K562 (cell line): Measurements from ENCODE around the gene MTREX. TPM values are rescaled to one million over a fixed set of nuclear protein-coding genes. Genes with fewer than 3 reads are reported as not detected.

Experiments
- ATAC-seq: fragments of 200-7000 bp; cut with Tn5 transposase; 3 replicates; pipeline ENCODE4 v1.9.1; 2020; ENCODE audit warnings: moderate library complexity
- BruUV-seq: library from RNA; stranded (reverse); fragments of 400-500 nt; replicated peaks from 2 replicates; lab custom pipeline; 2021; lab: Mats Ljungman, UMichigan
- CTCF ChIA-PET: fragments of 300-600 bp; formaldehyde crosslinking; extraction: SDS; loops from one replicate; lab custom pipeline; 2021; ENCODE audit warnings: low intra/inter-chr PET ratio; lab: Yijun Ruan, JAX
- POLR2A ChIA-PET: fragments of 300-600, 350-650 bp; sonication (Branson Sonifier 250); formaldehyde crosslinking; extraction: SDS; loops from one replicate; lab custom pipeline; 2021; ENCODE audit warnings: antibody characterized with exemption, inconsistent platforms; lab: Yijun Ruan, JAX
- DNase-seq, 4 experiments: peaks; one replicate each; pipeline versions ENCODE4 v3.0.0 to v3.0.0-alpha.2; 2011 to 2018; ENCODE audit warnings: low spot score in 3 of 4, mixed read lengths in 3 of 4; ENCODE audit errors: extremely low read depth in 1 of 4
- FAIRE-seq: peaks from 2 replicates; lab custom pipeline; 2011; peaks lifted over from hg19 to GRCh38; lab: Jason Lieb, UNC
- H2AFZ ChIP-seq: 2 replicates; pipeline ENCODE4 v1.6.0; 2011; ENCODE audit warnings: low read depth, low read length, control low read depth, inconsistent platforms
- H3K27ac ChIP-seq: fragments of 200-600 bp; 3 replicates; pipeline ENCODE4 v1.8.0; 2011; ENCODE audit warnings: low read depth, mild to moderate bottlenecking, control low read depth, inconsistent platforms, low read length, moderate library complexity, mixed read lengths; ENCODE audit errors: extremely low read depth
- H3K27me3 ChIP-seq, 2 experiments: fragments of 300-600 bp in 1 of 2; 2 replicates in 1 of 2; 3 replicates in 1 of 2; pipeline versions ENCODE4 v1.6.0 to v1.8.0; 2011; ENCODE audit warnings: inconsistent platforms in 2 of 2, low read length in 2 of 2, mild to moderate bottlenecking in 1 of 2, mixed read lengths in 1 of 2, moderate library complexity in 1 of 2; ENCODE audit not compliant: control insufficient read depth in 2 of 2, insufficient read depth in 2 of 2
- H3K36me3 ChIP-seq: fragments of 300-600 bp; 3 replicates; pipeline ENCODE4 v1.8.0; 2011; ENCODE audit warnings: mild to moderate bottlenecking, low read length, inconsistent platforms; ENCODE audit not compliant: control insufficient read depth, insufficient read depth
- H3K4me1 ChIP-seq, 2 experiments: fragments of 200-600 bp in 1 of 2; replicated peaks in 1 of 2; 2 replicates in 1 of 2; 3 replicates in 1 of 2; pipeline versions ENCODE4 v1.5.1 to v1.8.0; 2011; ENCODE audit warnings: inconsistent platforms in 2 of 2, low read length in 2 of 2, mild to moderate bottlenecking in 1 of 2, mixed read lengths in 1 of 2, moderate library complexity in 1 of 2; ENCODE audit not compliant: control insufficient read depth in 2 of 2, insufficient read depth in 2 of 2
- H3K4me2 ChIP-seq: 2 replicates; pipeline ENCODE4 v1.6.1; 2011; ENCODE audit warnings: low read length, control low read depth, inconsistent platforms, mixed read lengths; ENCODE audit not compliant: insufficient read depth
- H3K4me3 ChIP-seq: fragments of 200-600 bp; sonication (generic), shearing (Covaris generic); 2 replicates; pipeline ENCODE4 v1.5.1; 2016; ENCODE audit warnings: control low read depth, inconsistent platforms
- H3K79me2 ChIP-seq: fragments of 200-600 bp; 3 replicates; pipeline ENCODE4 v1.8.0; 2011; ENCODE audit warnings: low read length, inconsistent platforms; ENCODE audit not compliant: control insufficient read depth, insufficient read depth
- H3K9ac ChIP-seq, 2 experiments: 2 replicates each; pipeline versions ENCODE4 v1.6.0 to v1.6.1; 2011; ENCODE audit warnings: low read depth in 2 of 2, low read length in 2 of 2, control low read depth in 1 of 2, inconsistent platforms in 1 of 2, mild to moderate bottlenecking in 1 of 2, mixed read lengths in 1 of 2; ENCODE audit not compliant: insufficient read depth in 1 of 2
- H3K9me1 ChIP-seq: one replicate; pipeline ENCODE4 v1.6.0; 2011; ENCODE audit warnings: inconsistent platforms, mild to moderate bottlenecking, low read length, moderate library complexity; ENCODE audit not compliant: control insufficient read depth, insufficient read depth
- H3K9me3 ChIP-seq: replicated peaks from 2 replicates; pipeline ENCODE4 v1.5.1; 2011; ENCODE audit warnings: low read depth, low read length, inconsistent platforms; ENCODE audit not compliant: control insufficient read depth, insufficient read depth
- H4K20me1 ChIP-seq: replicated peaks from 2 replicates; pipeline ENCODE4 v1.6.1; 2011; ENCODE audit warnings: low read length, inconsistent platforms, mixed read lengths; ENCODE audit not compliant: control insufficient read depth, insufficient read depth
- EP300 ChIP-seq: IDR thresholded peaks from 2 replicates; pipeline ENCODE4 v1.6.1; 2012; ENCODE audit warnings: low read length, improper control_type of control experiment
- KAT7 ChIP-seq: sonication (generic); formaldehyde crosslinking; IDR thresholded peaks from 2 replicates; pipeline ENCODE4 v1.8.0; 2022; ENCODE audit warnings: missing genetic modification reagents, mild to moderate bottlenecking, borderline replicate concordance
- KLF13 ChIP-seq: fragments of 450-650 bp; IDR thresholded peaks from 2 replicates; pipeline ENCODE4 v1.6.1; 2016; ENCODE audit warnings: missing genetic modification characterization, low read depth, mild to moderate bottlenecking, missing compliant biosample characterization, moderate library complexity, borderline replicate concordance
- NKRF ChIP-seq: fragments of 450-650 bp; IDR thresholded peaks from 2 replicates; pipeline ENCODE4 v1.6.1; 2016; ENCODE audit warnings: borderline replicate concordance
- NR4A1 ChIP-seq, 2 experiments: fragments of 250-450 bp in 1 of 2; fragments of 450-650 bp in 1 of 2; sonication (Bioruptor Pico) in 1 of 2; IDR thresholded peaks; 2 replicates each; pipeline versions ENCODE4 v1.4.0 to v1.6.1; 2016 to 2020; ENCODE audit warnings: mild to moderate bottlenecking in 2 of 2, missing compliant biosample characterization in 1 of 2, missing genetic modification characterization in 1 of 2, moderate library complexity in 1 of 2
- RBM34 ChIP-seq: fragments of 200-400 bp; formaldehyde crosslinking; IDR thresholded peaks from 2 replicates; pipeline ENCODE4 v1.6.1; 2018; ENCODE audit warnings: low read length, borderline replicate concordance; ENCODE audit not compliant: insufficient read depth
- RUNX1 ChIP-seq: sonication (generic); IDR thresholded peaks from 2 replicates; pipeline ENCODE4 v1.6.1; 2016; ENCODE audit warnings: antibody characterized with exemption, low read depth
- SMAD4 ChIP-seq: fragments of 250-450 bp; sonication (Bioruptor Pico); conservative IDR thresholded peaks from 2 replicates; pipeline ENCODE4 v1.8.0; 2021; ENCODE audit warnings: inconsistent platforms, mild to moderate bottlenecking, moderate library complexity
- SREBF1 ChIP-seq: fragments of 150-350 bp; IDR thresholded peaks from 2 replicates; pipeline ENCODE4 v1.6.1; 2014; ENCODE audit warnings: antibody characterized with exemption, low read depth, low read length, borderline replicate concordance
- TAL1 ChIP-seq: fragments of 450-650 bp; IDR thresholded peaks from 2 replicates; pipeline ENCODE4 v1.6.1; 2016; ENCODE audit warnings: mild to moderate bottlenecking
- WHSC1 ChIP-seq: IDR thresholded peaks from one replicate; pipeline ENCODE4 v1.6.1; 2012; ENCODE audit warnings: low read length, control low read depth, inconsistent platforms
- ZNF408 ChIP-seq: fragments of 250-450 bp; sonication (Bioruptor Pico); IDR thresholded peaks from 2 replicates; pipeline ENCODE4 v1.4.0; 2020; ENCODE audit warnings: low read depth, mild to moderate bottlenecking, moderate library complexity
- ZNF561 ChIP-seq: fragments of 450-650 bp; formaldehyde crosslinking; conservative IDR thresholded peaks from 2 replicates; pipeline ENCODE4 v1.4.0; 2020; ENCODE audit warnings: mild to moderate bottlenecking, moderate library complexity
- ZNF785 ChIP-seq: fragments of 250-450 bp; sonication (Bioruptor Pico); IDR thresholded peaks from 2 replicates; pipeline ENCODE4 v1.4.0; 2020; ENCODE audit warnings: mild to moderate bottlenecking
- WGBS: fragments of 100-300 bp; shearing (Covaris generic); methylation state at CpG from one replicate; pipeline ENCODE4 v1.1.6; 2016; ENCODE audit warnings: low coverage, mixed read lengths; ENCODE audit not compliant: insufficient coverage; ENCODE audit errors: missing lambda C conversion rate; 5-methylcytosine and 5-hydroxymethylcytosine counted together
- in situ Hi-C: fragments of 300-500 bp; cut with MboI; formaldehyde crosslinking; loops from 4 replicates; pipeline ENCODE4 v1.15.0; 2018; ENCODE audit warnings: inconsistent platforms, mixed read lengths
- intact Hi-C: fragments of 100-400 bp; cut with micrococcal nuclease; formaldehyde crosslinking; loops from 2 replicates; pipeline ENCODE4 v1.14.2; 2022
- polyA plus RNA-seq, 8 experiments: library from polyadenylated mRNA; depleted of rRNA in 4 of 8; stranded (reverse) in 5 of 8; unstranded in 3 of 8; fragments of >200 nt; fragmentation: Nextera tagmentation in 2 of 8; fragmentation: Illumina TruSeq in 1 of 8; extraction: Ambion mirVana in 2 of 8; extraction: Trizol in 1 of 8; gene quantifications; 2 replicates each; pipeline versions ENCODE4 v1.2.1 to v1.2.3, GENCODE V29; 2011 to 2014; ENCODE audit warnings: inconsistent platforms in 1 of 8, missing spikeins in 1 of 8
- total RNA-seq, 7 experiments: library from RNA; depleted of rRNA in 6 of 7; stranded (reverse); fragments of >200 nt in 6 of 7; fragmentation: Illumina TruSeq in 2 of 7; extraction: Trizol in 2 of 7; gene quantifications; 2 replicates each; pipeline versions ENCODE4 v1.2.1 to v1.2.3, GENCODE V29; 2011 to 2021; ENCODE audit warnings: low replicate concordance in 1 of 7
- TF ChIP-seq, protein P1 (sequence below): sonication (generic); formaldehyde crosslinking; IDR thresholded peaks from 2 replicates; pipeline ENCODE4 v1.8.0; 2022; ENCODE audit warnings: mild to moderate bottlenecking, missing genetic modification reagents, borderline replicate concordance
- TF ChIP-seq, protein P2 (sequence below): fragments of 250-450 bp; sonication (Bioruptor Pico); IDR thresholded peaks from 2 replicates; pipeline ENCODE4 v1.6.1; 2021; ENCODE audit warnings: mild to moderate bottlenecking
- TF ChIP-seq, protein P3 (sequence below): sonication (generic); formaldehyde crosslinking; IDR thresholded peaks from 2 replicates; pipeline ENCODE4 v1.4.0; 2020; ENCODE audit warnings: mild to moderate bottlenecking, missing genetic modification reagents

Gene MTREX
- total and polyA plus RNA-seq, 9 of the 15 experiments (the other 6 are each of a cell fraction or from before 2014, with no cell fraction given), result 52.9 to 193 (median 150) TPM

GRCh38 chr5:55327281-55327680 lies 19.5 kb downstream of the MTREX start:
- Histone ChIP-seq H3K9ac (no peak overlapping the region), H3K9me1 (no peaks in the 10 kb centered on the region), H3K4me2 (no peak overlapping the region), H3K4me1 (no peaks in the 10 kb centered on the region), H3K79me2 (peaks cover 59% of the 10 kb centered on the region), H3K4me3 (no peak overlapping the region), H3K36me3 (peaks cover 91% of the 10 kb centered on the region; the same call in 2 of the 3 replicates), H4K20me1 (no peaks in the 10 kb centered on the region), H3K27me3 (no peaks in the 10 kb centered on the region), H3K27ac (no peak overlapping the region), H3K9me3 (no peaks in the 10 kb centered on the region), H2AFZ (no peak overlapping the region)
- FAIRE-seq (no peak), DNase-seq (no peak), ATAC-seq (no peak)
- BruUV-seq, result no TSS peak
- in situ Hi-C loops, result no loop called here
- ChIA-PET CTCF (no interaction called here), POLR2A (no interaction called here)
- WGBS, result 60% methylated on average over 2 of the region's 2 CpGs
- intact Hi-C loops, result no loop called here
- no peak for TF ChIP-seq KAT7 (CRISPR knock-in tag)
- TF ChIP-seq, protein P1, sequence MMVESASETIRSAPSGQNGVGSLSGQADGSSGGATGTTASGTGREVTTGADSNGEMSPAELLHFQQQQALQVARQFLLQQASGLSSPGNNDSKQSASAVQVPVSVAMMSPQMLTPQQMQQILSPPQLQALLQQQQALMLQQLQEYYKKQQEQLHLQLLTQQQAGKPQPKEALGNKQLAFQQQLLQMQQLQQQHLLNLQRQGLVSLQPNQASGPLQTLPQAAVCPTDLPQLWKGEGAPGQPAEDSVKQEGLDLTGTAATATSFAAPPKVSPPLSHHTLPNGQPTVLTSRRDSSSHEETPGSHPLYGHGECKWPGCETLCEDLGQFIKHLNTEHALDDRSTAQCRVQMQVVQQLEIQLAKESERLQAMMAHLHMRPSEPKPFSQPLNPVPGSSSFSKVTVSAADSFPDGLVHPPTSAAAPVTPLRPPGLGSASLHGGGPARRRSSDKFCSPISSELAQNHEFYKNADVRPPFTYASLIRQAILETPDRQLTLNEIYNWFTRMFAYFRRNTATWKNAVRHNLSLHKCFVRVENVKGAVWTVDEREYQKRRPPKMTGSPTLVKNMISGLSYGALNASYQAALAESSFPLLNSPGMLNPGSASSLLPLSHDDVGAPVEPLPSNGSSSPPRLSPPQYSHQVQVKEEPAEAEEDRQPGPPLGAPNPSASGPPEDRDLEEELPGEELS, result no peak
- no peak for TF ChIP-seq WHSC1
- no peak for TF ChIP-seq RUNX1
- no peak for TF ChIP-seq RBM34
- TF ChIP-seq EP300, result no peak
- TF ChIP-seq ZNF561 (CRISPR knock-in tag), result no peak
- TF ChIP-seq NR4A1 (CRISPR knock-in tag; IDR thresholded peaks at IDR 0.05), result no peak
- no peak for TF ChIP-seq NR4A1 (tag; IDR thresholded peaks at IDR 0.05)
- TF ChIP-seq, protein P2, sequence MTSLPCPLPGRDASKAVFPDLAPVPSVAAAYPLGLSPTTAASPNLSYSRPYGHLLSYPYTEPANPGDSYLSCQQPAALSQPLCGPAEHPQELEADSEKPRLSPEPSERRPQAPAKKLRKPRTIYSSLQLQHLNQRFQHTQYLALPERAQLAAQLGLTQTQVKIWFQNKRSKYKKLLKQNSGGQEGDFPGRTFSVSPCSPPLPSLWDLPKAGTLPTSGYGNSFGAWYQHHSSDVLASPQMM (CRISPR knock-in tag), result no peak
- TF ChIP-seq, protein P3, sequence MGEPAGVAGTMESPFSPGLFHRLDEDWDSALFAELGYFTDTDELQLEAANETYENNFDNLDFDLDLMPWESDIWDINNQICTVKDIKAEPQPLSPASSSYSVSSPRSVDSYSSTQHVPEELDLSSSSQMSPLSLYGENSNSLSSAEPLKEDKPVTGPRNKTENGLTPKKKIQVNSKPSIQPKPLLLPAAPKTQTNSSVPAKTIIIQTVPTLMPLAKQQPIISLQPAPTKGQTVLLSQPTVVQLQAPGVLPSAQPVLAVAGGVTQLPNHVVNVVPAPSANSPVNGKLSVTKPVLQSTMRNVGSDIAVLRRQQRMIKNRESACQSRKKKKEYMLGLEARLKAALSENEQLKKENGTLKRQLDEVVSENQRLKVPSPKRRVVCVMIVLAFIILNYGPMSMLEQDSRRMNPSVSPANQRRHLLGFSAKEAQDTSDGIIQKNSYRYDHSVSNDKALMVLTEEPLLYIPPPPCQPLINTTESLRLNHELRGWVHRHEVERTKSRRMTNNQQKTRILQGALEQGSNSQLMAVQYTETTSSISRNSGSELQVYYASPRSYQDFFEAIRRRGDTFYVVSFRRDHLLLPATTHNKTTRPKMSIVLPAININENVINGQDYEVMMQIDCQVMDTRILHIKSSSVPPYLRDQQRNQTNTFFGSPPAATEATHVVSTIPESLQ (CRISPR knock-in tag), result no peak
- TF ChIP-seq TAL1, result no peak
- TF ChIP-seq SMAD4 (CRISPR knock-in tag), result no peak
- no peak for TF ChIP-seq SREBF1
- no peak for TF ChIP-seq ZNF785 (CRISPR knock-in tag)
- TF ChIP-seq KLF13, result no peak
- no peak for TF ChIP-seq ZNF408 (CRISPR knock-in tag)
- TF ChIP-seq NKRF, result no peak
